IPS-18a (cell line): ENCODE results near the gene DIS3L2.
"Not testable (repeated sequence)": the region's sequence is repeated elsewhere in the genome, so short reads cannot be mapped to it uniquely, and the experiment has no call there.

ENCODE experiments used
- H3K27ac ChIP-seq: one replicate; pipeline ENCODE4 v1.5.1; 2013; ENCODE audit warnings: low read length
- H3K27me3 ChIP-seq: one replicate; pipeline ENCODE4 v1.6.1; 2013; ENCODE audit warnings: mild to moderate bottlenecking, low read length; ENCODE audit not compliant: control insufficient read depth, insufficient read depth
- H3K36me3 ChIP-seq: one replicate; pipeline ENCODE4 v1.6.1; 2013; ENCODE audit warnings: low read depth, low read length; ENCODE audit not compliant: control insufficient read depth
- H3K4me1 ChIP-seq: one replicate; pipeline ENCODE4 v1.6.1; 2013; ENCODE audit warnings: low read depth, low read length; ENCODE audit not compliant: control insufficient read depth
- H3K4me3 ChIP-seq: one replicate; pipeline ENCODE4 v1.5.1; 2013; ENCODE audit warnings: low read length
- H3K9ac ChIP-seq: one replicate; pipeline ENCODE4 v1.6.1; 2013; ENCODE audit warnings: mild to moderate bottlenecking, low read length, moderate library complexity
- H3K9me3 ChIP-seq: one replicate; pipeline ENCODE4 v1.6.1; 2013; ENCODE audit warnings: low read depth, low read length; ENCODE audit not compliant: control insufficient read depth

DIS3L2 gene

DNA sequence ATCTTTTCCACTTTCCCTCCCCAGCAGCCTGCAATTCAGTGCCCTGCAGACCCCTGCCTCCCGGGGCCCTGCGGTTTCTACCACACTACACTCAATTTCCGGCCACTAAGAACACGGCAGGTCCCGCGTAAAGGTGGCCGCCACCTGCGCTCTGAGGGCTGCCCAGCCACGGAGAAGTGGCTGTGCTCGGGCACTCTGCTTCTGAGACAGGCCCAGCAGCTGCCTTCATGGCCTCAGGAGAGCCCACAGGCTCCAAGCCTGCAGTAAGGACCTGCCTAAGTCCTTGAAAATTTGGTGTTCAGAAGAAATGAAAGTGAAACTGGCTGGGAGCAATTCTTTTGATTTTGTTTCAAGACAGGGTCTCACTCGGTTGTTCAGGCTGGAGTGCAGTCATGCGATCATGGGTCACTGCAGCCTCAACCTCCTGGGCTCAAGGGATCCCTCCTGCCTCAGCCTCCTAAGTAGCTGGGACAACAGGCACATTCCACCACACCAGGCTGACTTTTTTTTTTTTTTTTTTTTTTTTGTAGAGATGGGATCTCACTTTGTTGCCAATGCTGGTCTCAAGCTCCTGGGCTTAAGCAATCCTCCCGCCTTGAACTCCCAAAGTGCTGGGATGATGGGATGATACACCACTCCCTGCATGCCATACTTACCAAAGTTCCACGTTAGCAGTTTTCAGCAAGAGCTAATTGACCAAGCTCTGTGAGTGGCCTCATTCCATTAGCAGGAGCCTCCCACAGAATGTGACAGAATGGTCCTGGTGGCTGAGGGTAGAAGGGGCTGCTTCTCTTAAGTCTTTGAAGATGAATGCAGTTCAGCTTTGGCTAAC, 402.5 kb downstream of the DIS3L2 start:
- Histone ChIP-seq H3K4me1 (peaks cover 7% of the 10 kb centered on the region), H3K9ac (no peak overlapping the region), H3K9me3 (no peaks in the 10 kb centered on the region), H3K27ac (no peak overlapping the region), H3K4me3 (no peak overlapping the region), H3K36me3 (no peaks in the 10 kb centered on the region), H3K27me3 (no peaks in the 10 kb centered on the region)

GRCh38 chr2:232364806-232365594, 403.5 kb downstream of the DIS3L2 start:
- peaks cover 12% of the 10 kb centered on the region for H3K4me1 ChIP-seq
- H3K27me3 ChIP-seq, H3K4me3 ChIP-seq, H3K27ac ChIP-seq, H3K9ac ChIP-seq, H3K9me3 ChIP-seq, H3K36me3 ChIP-seq: not testable (repeated sequence)

DNA sequence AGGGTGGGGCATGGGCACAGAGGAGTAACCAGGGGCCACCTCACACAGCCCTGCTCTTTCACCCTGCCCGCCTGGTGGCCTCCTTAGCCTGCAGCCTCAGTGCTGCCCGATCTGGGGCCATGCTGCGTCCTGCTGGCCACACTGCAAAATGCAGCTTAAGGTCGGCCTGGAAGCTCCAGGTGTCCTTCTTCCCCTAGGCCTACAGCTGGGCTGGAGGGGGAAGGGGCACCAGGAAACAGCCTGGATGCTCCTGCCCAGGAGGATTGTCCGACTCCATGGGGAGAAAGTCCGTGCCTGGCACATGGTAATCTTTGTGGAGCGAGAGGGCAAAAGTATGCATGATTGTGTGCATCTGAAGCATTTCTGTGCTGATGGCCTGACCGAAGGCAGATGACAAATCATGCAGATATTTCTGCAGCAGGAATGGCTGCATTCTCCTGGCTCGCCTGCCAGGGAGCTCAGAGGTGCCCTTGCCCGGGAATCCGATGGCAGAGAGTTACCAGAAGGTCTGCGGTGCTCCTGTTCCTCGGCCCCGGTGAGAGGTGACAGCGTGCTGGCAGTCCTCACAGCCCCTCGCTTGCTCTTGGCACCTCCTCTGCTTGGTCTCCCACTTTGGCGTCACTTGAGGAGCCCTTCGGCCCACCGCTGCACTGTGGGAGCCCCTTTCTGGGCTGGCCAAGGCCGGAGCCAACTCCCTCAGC, 404.3 kb downstream of the DIS3L2 start:
- no peaks in the 10 kb centered on the region for H3K27me3 ChIP-seq
- H3K4me3 ChIP-seq: no peak overlapping the region
- no peak overlapping the region for H3K27ac ChIP-seq
- H3K9me3 ChIP-seq: no peaks in the 10 kb centered on the region
- H3K9ac ChIP-seq: no peak overlapping the region
- peaks cover 12% of the 10 kb centered on the region for H3K4me1 ChIP-seq
- no peaks in the 10 kb centered on the region for H3K36me3 ChIP-seq

GRCh38 chr2:232366461-232366860, 404.9 kb downstream of the DIS3L2 start:
- not testable (repeated sequence) for H3K36me3 ChIP-seq, H3K9me3 ChIP-seq

GRCh38 chr2:232367016-232367415, 405.5 kb downstream of the DIS3L2 start:
- H3K4me1 ChIP-seq: peaks cover 12% of the 10 kb centered on the region
- no peaks in the 10 kb centered on the region for H3K9me3 ChIP-seq
- H3K27me3 ChIP-seq: no peaks in the 10 kb centered on the region
- no peak overlapping the region for H3K4me3 ChIP-seq
- H3K9ac ChIP-seq: no peak overlapping the region
- no peaks in the 10 kb centered on the region for H3K36me3 ChIP-seq
- no peak overlapping the region for H3K27ac ChIP-seq

More at GRCh38 chr2:232366461-232366860, 404.9 kb downstream of the DIS3L2 start:
- not testable (repeated sequence) for H3K27me3 ChIP-seq, H3K27ac ChIP-seq, H3K9ac ChIP-seq, H3K4me3 ChIP-seq
- peaks cover 12% of the 10 kb centered on the region for H3K4me1 ChIP-seq

DNA sequence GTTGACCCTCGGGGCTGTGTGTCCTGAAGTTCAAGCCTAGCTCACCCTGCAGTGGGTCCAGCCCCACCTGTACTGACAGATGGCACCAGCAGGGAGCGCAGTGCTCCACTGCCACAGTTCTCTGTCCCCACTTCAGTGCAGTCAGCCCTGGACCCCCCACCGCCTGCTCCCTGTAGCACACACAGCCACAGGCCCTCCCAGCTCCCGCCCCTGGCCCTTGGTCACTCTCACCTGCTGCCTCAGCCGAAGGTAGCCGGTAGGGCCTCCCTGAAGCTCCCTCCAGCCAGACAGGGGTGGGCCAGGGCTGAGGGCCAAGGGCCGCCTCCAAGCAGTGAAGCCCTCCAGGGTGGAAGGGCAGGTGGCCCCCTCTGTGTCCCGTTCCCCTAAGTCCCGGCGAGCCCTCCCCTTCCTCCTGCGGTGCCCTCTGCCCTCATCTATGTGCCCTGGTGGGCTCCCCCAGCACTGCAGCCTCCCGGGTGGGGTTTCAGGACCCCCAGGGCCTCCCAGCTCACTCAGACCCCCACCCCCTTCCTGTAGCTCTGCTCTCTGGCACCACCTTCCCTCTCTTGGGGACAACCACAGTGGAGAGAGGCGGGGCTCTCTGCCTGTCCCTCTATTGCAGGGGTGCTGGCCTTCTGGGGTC, 406.2 kb downstream of the DIS3L2 start:
- Histone ChIP-seq H3K27ac (no peak overlapping the region), H3K36me3 (no peaks in the 10 kb centered on the region), H3K27me3 (no peaks in the 10 kb centered on the region), H3K4me1 (peaks cover 12% of the 10 kb centered on the region), H3K9ac (no peak overlapping the region), H3K9me3 (no peaks in the 10 kb centered on the region), H3K4me3 (no peak overlapping the region)

GRCh38 chr2:232368311-232368731, 406.8 kb downstream of the DIS3L2 start:
- no peak overlapping the region for H3K27ac ChIP-seq
- H3K4me1 ChIP-seq: peaks cover 12% of the 10 kb centered on the region
- H3K9ac ChIP-seq: no peak overlapping the region

DNA sequence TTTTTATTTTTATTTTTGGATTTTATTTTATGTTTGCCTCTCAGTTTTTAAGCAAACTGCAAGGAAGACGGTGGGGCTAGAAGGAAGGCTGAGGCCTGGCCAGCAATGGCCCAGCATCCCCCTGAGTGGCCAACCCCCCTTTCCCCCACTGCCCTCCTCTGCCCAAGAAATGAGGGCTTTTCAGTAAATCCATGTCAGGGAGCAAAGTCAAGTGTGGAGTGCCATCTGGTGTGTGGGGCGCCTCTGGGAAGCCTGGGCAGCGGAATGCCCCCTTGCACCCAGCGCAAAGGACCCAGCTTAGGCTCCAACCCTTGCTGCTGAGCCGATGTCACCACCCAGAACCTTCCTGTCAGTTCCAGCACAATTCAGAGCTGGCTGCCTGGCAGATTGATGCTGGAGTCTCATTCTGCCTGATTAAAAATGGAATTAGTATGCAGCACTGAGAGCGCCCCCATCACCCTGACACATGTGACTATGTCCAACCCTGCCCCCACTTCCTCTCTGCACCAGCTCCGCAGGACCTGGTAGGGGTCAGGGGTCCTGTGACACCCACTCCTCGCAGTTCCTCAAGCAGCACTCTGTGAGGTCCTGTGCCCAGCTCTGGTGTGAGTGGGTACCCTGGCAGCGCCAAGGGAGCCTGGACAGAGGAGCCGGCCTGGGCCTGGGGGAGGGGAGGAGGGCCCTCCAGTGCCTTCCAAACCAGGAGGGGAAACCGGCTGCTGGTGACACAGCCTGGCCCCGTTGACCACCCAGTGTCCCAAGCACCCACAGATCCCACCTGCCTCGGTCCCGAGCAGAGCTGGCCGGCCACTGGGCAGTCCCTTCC, 407.8 kb downstream of the DIS3L2 start:
- Histone ChIP-seq H3K9ac (no peak overlapping the region), H3K4me1 (peaks cover 12% of the 10 kb centered on the region), H3K4me3 (no peak overlapping the region), H3K9me3 (no peaks in the 10 kb centered on the region), H3K27ac (no peak overlapping the region), H3K27me3 (no peaks in the 10 kb centered on the region), H3K36me3 (no peaks in the 10 kb centered on the region)

More at GRCh38 chr2:232368311-232368731, 406.8 kb downstream of the DIS3L2 start:
- Histone ChIP-seq H3K9me3 (no peaks in the 10 kb centered on the region), H3K36me3 (no peaks in the 10 kb centered on the region), H3K27me3 (no peaks in the 10 kb centered on the region), H3K4me3 (no peak overlapping the region)

GRCh38 chr2:232370007-232370406, 408.5 kb downstream of the DIS3L2 start:
- peaks cover 12% of the 10 kb centered on the region for H3K4me1 ChIP-seq
- H3K9ac ChIP-seq, H3K27ac ChIP-seq, H3K4me3 ChIP-seq, H3K27me3 ChIP-seq, H3K36me3 ChIP-seq, H3K9me3 ChIP-seq: not testable (repeated sequence)

DNA sequence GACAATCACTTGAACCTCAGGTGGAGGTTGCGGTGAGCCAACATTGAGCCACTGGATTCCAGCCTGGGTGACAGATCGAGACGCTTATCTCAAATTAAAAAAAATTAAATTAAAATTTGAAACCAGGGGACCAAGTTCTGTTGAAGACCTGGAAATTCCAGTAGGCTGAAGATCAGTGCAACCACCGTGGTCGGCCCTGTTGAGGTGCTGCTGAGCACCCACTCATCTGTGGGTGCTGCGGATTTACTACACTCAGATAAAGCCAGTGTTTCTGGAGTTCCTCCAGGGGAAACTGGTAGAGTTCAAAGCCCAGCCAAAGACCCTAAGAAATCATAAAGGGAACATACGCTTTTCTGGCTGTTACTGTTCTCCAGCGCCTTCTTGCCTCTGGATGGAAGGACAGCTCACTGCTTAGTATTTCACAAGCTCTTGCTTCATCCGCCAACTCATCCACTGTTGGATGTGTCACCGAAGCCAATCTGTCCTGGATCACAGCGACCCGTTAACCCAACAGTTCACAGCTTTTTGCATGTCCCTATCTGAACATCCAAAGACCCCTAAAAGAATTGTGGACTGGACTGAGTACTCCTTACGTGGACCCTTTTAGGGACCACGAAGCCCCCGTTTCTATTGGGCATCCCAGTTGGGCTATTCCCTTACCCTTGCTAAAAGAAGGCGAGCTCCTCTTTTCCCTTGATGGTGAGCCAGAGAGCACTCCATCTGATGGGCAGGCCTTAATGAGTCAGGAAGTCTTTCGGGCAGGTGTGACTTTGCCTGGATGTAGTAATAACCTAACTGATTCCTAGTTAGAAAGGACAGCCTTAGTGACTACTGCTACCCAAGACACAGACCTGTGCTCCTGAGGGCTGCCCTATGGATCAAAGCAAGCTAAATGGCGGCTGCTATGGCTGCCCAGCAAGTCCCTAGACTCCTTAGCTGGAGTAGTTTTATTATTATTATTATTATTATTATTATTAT, 411.0 kb downstream of the DIS3L2 start:
- H3K27ac ChIP-seq: no peak overlapping the region
- no peaks in the 10 kb centered on the region for H3K27me3 ChIP-seq
- H3K4me1 ChIP-seq: peaks cover 5% of the 10 kb centered on the region
- no peak overlapping the region for H3K4me3 ChIP-seq
- H3K36me3 ChIP-seq: no peaks in the 10 kb centered on the region
- no peaks in the 10 kb centered on the region for H3K9me3 ChIP-seq
- no peak overlapping the region for H3K9ac ChIP-seq
